Activated T-helper 17 cell treated with anti-CD3 and anti-CD28 coated beads, Interleukin-2, amount 50 U/mL, for 72 hours (primary cell): ENCODE results near the gene ELOB. TPM values are rescaled to one million over a fixed set of nuclear protein-coding genes. Genes with fewer than 3 reads are reported as not detected.

ENCODE experiments used
- ATAC-seq: fragments of 150-1000 bp; cut with Tn5 transposase; replicated peaks from 2 replicates; pipeline ENCODE4 v1.10.0; 2021; ENCODE audit warnings: mild to moderate bottlenecking, moderate library complexity
- H3K27ac Mint-ChIP-seq: one replicate; pipeline ENCODE4 v1.8.0; 2022; ENCODE audit warnings: mixed read lengths
- H3K27me3 Mint-ChIP-seq: one replicate; pipeline ENCODE4 v1.8.0; 2022; ENCODE audit warnings: mixed read lengths
- H3K36me3 Mint-ChIP-seq: one replicate; pipeline ENCODE4 v1.8.0; 2022; ENCODE audit warnings: low read depth, mild to moderate bottlenecking, mixed read lengths
- H3K4me1 Mint-ChIP-seq: one replicate; pipeline ENCODE4 v1.8.0; 2022; ENCODE audit warnings: mixed read lengths
- H3K4me3 Mint-ChIP-seq: one replicate; pipeline ENCODE4 v1.8.0; 2022; ENCODE audit warnings: mild to moderate bottlenecking, mixed read lengths
- H3K9me3 Mint-ChIP-seq: one replicate; pipeline ENCODE4 v1.8.0; 2022; ENCODE audit warnings: mixed read lengths
- total RNA-seq, 2 donors: library from RNA; stranded (reverse); gene quantifications; one replicate each; pipeline ENCODE4 v1.2.3, GENCODE V29; 2022

The ELOB gene
- total RNA-seq, 2 donors from 2014 or later: 160 to 280 TPM

- Mint-ChIP-seq H3K4me1 (peaks cover 11% of the 10 kb centered on the region), H3K27ac (peak overlapping the region; percentile 41), H3K9me3 (no peaks in the 10 kb centered on the region), H3K27me3 (no peaks in the 10 kb centered on the region), H3K4me3 (no peak overlapping the region), H3K36me3 (peaks cover 87% of the 10 kb centered on the region)
- ATAC-seq: peak; percentile 13
These were observed 6.8 kb downstream of the ELOB start for GRCh38 chr16:2770057-2770951.

- Mint-ChIP-seq H3K9me3 (no peaks in the 10 kb centered on the region), H3K36me3 (peaks cover 91% of the 10 kb centered on the region), H3K27me3 (no peaks in the 10 kb centered on the region), H3K4me1 (peaks cover 11% of the 10 kb centered on the region), H3K4me3 (no peak overlapping the region), H3K27ac (peak overlapping the region; percentile 36)
- ATAC-seq: no peak
These were observed 7.4 kb downstream of the ELOB start for GRCh38 chr16:2769675-2770056.

GRCh38 chr16:2769100-2769529 lies 8.0 kb downstream of the ELOB start:
- Mint-ChIP-seq H3K27me3 (no peaks in the 10 kb centered on the region), H3K4me3 (no peak overlapping the region), H3K4me1 (peaks cover 11% of the 10 kb centered on the region), H3K9me3 (no peaks in the 10 kb centered on the region), H3K27ac (no peak overlapping the region), H3K36me3 (peaks cover 92% of the 10 kb centered on the region)
- ATAC-seq: no peak

GRCh38 chr16:2768403-2769089 lies 8.5 kb downstream of the ELOB start:
- H3K27me3 Mint-ChIP-seq: no peaks in the 10 kb centered on the region
- H3K4me3 Mint-ChIP-seq: no peak overlapping the region
- no peak for ATAC-seq
- peaks cover 97% of the 10 kb centered on the region for H3K36me3 Mint-ChIP-seq
- H3K4me1 Mint-ChIP-seq: peaks cover 15% of the 10 kb centered on the region
- H3K9me3 Mint-ChIP-seq: no peaks in the 10 kb centered on the region
- no peak overlapping the region for H3K27ac Mint-ChIP-seq

GRCh38 chr16:2767891-2768290 lies 9.2 kb downstream of the ELOB start:
- no peak for ATAC-seq
- Mint-ChIP-seq H3K4me1 (peaks cover 18% of the 10 kb centered on the region), H3K27me3 (no peaks in the 10 kb centered on the region), H3K27ac (no peak overlapping the region), H3K36me3 (peaks cover 100% of the 10 kb centered on the region), H3K9me3 (no peaks in the 10 kb centered on the region), H3K4me3 (no peak overlapping the region)

GRCh38 chr16:2767140-2767731 lies 9.8 kb downstream of the ELOB start:
- Mint-ChIP-seq H3K9me3 (no peaks in the 10 kb centered on the region), H3K27ac (no peak overlapping the region), H3K4me3 (no peak overlapping the region), H3K36me3 (peaks cover 100% of the 10 kb centered on the region), H3K27me3 (no peaks in the 10 kb centered on the region), H3K4me1 (peaks cover 22% of the 10 kb centered on the region)
- ATAC-seq: no peak

GRCh38 chr16:2766430-2767139 lies 10.5 kb downstream of the ELOB start:
- Mint-ChIP-seq H3K36me3 (peaks cover 100% of the 10 kb centered on the region), H3K4me1 (peaks cover 21% of the 10 kb centered on the region), H3K4me3 (no peak overlapping the region), H3K27ac (peak overlapping the region; percentile 54), H3K27me3 (no peaks in the 10 kb centered on the region), H3K9me3 (no peaks in the 10 kb centered on the region)
- no peak for ATAC-seq

GRCh38 chr16:2765462-2766404 lies 11.3 kb downstream of the ELOB start:
- Mint-ChIP-seq H3K4me3 (no peak overlapping the region), H3K27ac (peak overlapping the region; percentile 54), H3K36me3 (peaks cover 100% of the 10 kb centered on the region), H3K27me3 (no peaks in the 10 kb centered on the region), H3K4me1 (peaks cover 21% of the 10 kb centered on the region), H3K9me3 (no peaks in the 10 kb centered on the region)
- no peak for ATAC-seq

- H3K27me3 Mint-ChIP-seq: no peaks in the 10 kb centered on the region
- no peak overlapping the region for H3K4me3 Mint-ChIP-seq
- ATAC-seq: no peak
- peak overlapping the region; percentile 30 for H3K27ac Mint-ChIP-seq
- peaks cover 18% of the 10 kb centered on the region for H3K4me1 Mint-ChIP-seq
- H3K36me3 Mint-ChIP-seq: peaks cover 100% of the 10 kb centered on the region
- H3K9me3 Mint-ChIP-seq: no peaks in the 10 kb centered on the region
These were observed 12.4 kb downstream of the ELOB start for GRCh38 chr16:2764718-2765117.

- no peaks in the 10 kb centered on the region for H3K27me3 Mint-ChIP-seq
- H3K9me3 Mint-ChIP-seq: no peaks in the 10 kb centered on the region
- ATAC-seq: peak; percentile 16
- H3K4me3 Mint-ChIP-seq: no peak overlapping the region
- peak overlapping the region; percentile 1 for H3K27ac Mint-ChIP-seq
- H3K4me1 Mint-ChIP-seq: peaks cover 19% of the 10 kb centered on the region
- peaks cover 100% of the 10 kb centered on the region for H3K36me3 Mint-ChIP-seq
These were observed 13.9 kb downstream of the ELOB start for GRCh38 chr16:2763173-2763572.

- Mint-ChIP-seq H3K4me3 (no peak overlapping the region), H3K27me3 (no peaks in the 10 kb centered on the region), H3K36me3 (peaks cover 100% of the 10 kb centered on the region), H3K4me1 (peaks cover 21% of the 10 kb centered on the region), H3K9me3 (no peaks in the 10 kb centered on the region), H3K27ac (peak overlapping the region; percentile 8)
- no peak for ATAC-seq
These were observed 14.4 kb downstream of the ELOB start for GRCh38 chr16:2762711-2763110.

- Mint-ChIP-seq H3K36me3 (peaks cover 100% of the 10 kb centered on the region), H3K27ac (peak overlapping the region; percentile 8), H3K9me3 (no peaks in the 10 kb centered on the region), H3K27me3 (no peaks in the 10 kb centered on the region), H3K4me1 (peaks cover 27% of the 10 kb centered on the region), H3K4me3 (no peak overlapping the region)
- no peak for ATAC-seq
These were observed 15.0 kb downstream of the ELOB start for GRCh38 chr16:2761886-2762583.

- no peak overlapping the region for H3K4me3 Mint-ChIP-seq
- peak overlapping the region; percentile 8 for H3K27ac Mint-ChIP-seq
- no peaks in the 10 kb centered on the region for H3K9me3 Mint-ChIP-seq
These were observed 15.6 kb downstream of the ELOB start for GRCh38 chr16:2761472-2761871.

More at GRCh38 chr16:2761472-2761871, 15.6 kb downstream of the ELOB start:
- Mint-ChIP-seq H3K27me3 (no peaks in the 10 kb centered on the region), H3K36me3 (peaks cover 100% of the 10 kb centered on the region), H3K4me1 (peaks cover 32% of the 10 kb centered on the region)
- ATAC-seq: no peak
